NCI-H82 treated with DMSO at 0.1 percent for 48 hours (cell line): ENCODE results near the gene DNAH10.

Experiments
- DNase-seq: peaks from one replicate; lab custom pipeline; 2025; ENCODE audit not compliant: unreplicated experiment; lab: John Stamatoyannopoulos, UW

DNAH10 gene

GRCh38 chr12:123877968-123878367 lies 115.9 kb downstream of the DNAH10 start:
- DNase-seq: no peak

DNA sequence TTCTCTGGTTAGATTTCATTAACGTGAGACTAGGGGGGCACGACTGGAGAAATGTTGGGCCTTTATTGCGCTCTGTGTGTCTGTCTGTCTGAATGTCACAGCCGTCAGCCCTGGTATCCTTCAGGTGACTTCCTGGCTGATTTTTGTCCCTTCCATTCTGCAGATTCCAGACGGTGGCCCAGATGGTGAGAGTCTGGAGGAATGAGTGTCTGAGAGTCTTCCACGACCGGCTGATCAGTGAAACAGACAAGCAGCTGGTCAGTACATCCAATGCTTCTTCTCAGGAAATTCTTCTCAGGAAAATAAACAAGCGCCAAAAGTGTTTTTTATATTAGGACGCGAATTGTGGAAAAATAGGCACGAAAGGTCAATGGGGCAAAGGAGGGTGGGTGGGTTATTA lies 117.0 kb downstream of the DNAH10 start:
- no peak for DNase-seq

- DNase-seq: no peak
Measured at GRCh38 chr12:123879691-123880090, 117.6 kb downstream of the DNAH10 start.

- no peak for DNase-seq
Measured at GRCh38 chr12:123882161-123882705, 120.1 kb downstream of the DNAH10 start.

GRCh38 chr12:123886258-123886657 lies 124.2 kb downstream of the DNAH10 start:
- DNase-seq: no peak

- DNase-seq: no peak
Measured at GRCh38 chr12:123886931-123887582, 125.0 kb downstream of the DNAH10 start.

- no peak for DNase-seq
Measured at GRCh38 chr12:123888989-123889388, 126.9 kb downstream of the DNAH10 start.

DNA sequence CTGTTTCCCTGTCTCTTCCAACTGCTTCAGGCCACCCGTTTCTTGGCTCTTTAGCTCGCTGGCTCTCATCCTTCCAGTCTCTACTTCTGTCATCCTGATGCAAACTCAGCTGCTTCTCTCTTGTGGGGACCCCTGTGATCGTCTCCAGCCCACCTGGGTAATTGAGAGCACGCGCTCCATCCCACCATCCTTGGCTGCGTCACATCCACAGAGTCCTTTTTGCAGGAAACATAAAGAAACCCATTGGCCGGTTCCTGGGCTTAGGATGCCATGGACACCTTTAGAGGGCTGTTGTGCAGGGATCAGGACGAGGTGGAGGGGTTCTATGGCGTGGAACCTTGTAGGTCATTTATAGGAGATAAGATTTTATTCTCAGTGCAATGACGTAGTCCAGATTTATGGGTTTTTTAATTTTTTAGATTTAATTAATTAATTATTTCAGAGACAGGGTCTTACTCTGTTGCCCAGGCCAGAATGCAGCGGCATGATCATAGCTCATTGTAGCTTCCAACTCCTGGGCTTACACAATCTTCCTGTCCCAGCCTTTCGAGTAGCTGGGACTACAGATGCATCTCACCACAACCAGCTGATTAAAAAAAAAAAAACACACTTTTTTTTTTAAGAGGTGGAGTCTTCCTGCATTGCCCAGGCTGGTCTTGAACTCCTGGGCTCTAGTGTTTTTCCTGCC lies 127.9 kb downstream of the DNAH10 start:
- DNase-seq: no peak

DNA sequence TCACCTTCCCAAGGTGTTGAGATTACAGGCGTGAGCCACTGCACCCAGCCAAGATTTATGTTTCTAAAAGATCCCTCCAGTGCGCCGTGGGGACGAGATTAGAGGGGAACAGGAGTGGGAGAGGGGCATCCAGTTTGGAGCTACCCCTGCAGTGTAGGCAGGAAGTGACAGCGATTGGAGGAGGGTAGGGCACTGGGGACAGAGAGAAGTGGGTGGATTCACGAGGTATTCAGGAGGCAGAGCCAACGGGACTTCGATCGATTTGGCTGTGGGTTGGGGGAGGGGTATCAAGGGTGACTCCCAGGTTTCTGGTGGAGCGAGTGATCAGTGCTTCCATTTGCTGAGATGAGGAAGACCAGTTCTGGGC lies 128.4 kb downstream of the DNAH10 start:
- DNase-seq: no peak

GRCh38 chr12:123891011-123891410 lies 128.9 kb downstream of the DNAH10 start:
- DNase-seq: no peak

- no peak for DNase-seq
Measured at GRCh38 chr12:123891516-123892179, 129.5 kb downstream of the DNAH10 start.

- DNase-seq: no peak
Measured at GRCh38 chr12:123892180-123892559, 130.1 kb downstream of the DNAH10 start.

DNA sequence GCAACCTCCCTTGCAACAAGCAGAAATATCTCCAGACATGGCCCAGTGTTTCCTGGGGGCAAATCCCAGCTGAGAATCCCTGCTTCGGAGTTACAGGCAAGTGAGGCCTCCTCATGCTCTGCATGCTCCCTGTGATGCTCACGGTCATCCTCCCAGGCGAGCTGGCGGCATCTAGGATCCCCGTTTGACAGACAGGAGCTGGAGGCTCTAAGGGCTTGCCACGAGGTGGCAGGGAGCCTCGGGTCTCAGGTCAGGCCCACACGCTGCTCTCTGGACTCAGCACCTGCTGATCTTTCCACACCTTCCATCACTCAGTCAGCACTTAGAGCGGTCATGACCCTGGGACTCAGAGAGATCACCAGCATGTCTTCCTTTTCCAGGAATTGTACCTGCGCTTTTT lies 130.8 kb downstream of the DNAH10 start:
- no peak for DNase-seq

DNA sequence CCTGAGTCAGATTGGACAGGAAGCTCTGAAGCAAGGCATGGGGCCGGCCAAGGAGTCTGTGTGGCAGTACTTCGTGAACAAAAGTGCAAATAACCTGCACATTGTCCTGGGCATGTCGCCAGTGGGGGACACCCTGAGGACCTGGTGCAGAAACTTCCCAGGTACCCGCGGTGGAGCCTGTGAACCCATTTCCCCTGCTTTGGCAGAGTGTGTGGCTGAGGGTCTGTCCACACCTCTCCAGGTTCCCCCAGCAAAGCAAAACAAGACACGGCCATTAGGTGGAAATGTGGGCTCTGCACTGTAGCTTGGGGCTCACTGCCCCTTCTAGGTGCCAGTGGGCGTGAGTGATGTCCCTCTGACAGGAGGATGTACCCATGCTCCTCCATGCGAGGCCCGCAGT lies 131.2 kb downstream of the DNAH10 start:
- no peak for DNase-seq

DNA sequence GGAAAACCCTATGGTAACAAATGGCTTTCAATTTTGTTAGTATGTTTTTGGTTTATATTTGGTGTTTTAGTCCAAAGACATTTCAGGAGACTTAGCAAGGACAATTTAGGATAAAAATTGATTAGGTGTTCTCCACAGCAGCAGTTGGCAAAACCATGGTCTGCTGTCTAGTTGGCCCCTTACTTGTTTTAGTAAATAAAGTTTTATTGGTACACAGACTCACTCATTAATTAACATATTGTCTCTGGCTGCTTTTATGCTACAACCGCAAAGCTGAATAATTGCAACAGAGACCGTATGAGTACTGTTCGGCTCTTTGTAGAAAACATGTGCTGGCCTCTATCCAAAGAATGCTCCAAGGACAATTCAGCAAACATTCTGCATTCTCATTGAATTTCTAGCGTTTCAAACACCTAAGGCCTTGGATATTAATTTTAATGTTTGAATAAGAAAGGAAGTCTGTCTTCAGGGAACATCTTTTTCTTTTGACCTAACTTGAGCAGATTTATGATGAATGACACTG lies 132.8 kb downstream of the DNAH10 start:
- no peak for DNase-seq

DNA sequence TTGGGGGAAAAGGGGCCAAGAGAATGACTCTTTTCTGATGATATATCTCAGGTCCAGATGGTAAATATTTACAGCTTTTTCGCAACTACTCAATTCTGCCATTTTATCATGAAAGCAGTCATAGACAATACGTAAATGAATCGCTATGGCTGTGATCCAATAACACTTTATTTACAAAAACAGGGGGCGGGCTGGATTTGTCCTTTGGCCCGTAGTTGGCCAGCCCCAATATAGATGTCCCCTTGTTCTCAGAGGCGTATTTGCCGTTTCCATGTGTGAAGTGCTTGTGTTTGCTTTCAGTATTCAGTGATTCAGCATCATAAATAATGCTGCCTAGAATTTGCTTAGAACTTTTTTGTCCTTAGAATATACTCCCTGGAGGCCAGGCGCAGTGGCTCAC lies 133.3 kb downstream of the DNAH10 start:
- DNase-seq: no peak

GRCh38 chr12:123896767-123897166 lies 134.7 kb downstream of the DNAH10 start:
- no peak for DNase-seq

DNA sequence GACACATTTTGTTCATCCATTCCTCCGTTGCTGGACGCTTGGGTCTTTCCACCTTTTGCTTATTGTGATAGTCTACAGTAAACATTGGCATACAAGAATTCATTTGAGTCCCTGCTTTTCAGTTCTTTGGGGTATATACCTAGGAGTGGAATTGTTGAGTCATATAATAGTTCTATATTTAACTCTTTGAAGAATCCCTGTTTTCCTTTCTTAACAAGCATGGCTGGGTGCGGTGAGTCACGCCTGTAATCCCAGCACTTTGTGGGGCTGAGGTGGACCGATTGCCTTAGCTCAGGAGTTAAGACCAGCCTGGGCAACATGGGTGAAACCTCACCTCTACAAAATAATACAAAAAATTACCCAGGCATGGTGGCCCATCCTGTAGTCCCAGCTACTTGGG lies 135.1 kb downstream of the DNAH10 start:
- no peak for DNase-seq

DNA sequence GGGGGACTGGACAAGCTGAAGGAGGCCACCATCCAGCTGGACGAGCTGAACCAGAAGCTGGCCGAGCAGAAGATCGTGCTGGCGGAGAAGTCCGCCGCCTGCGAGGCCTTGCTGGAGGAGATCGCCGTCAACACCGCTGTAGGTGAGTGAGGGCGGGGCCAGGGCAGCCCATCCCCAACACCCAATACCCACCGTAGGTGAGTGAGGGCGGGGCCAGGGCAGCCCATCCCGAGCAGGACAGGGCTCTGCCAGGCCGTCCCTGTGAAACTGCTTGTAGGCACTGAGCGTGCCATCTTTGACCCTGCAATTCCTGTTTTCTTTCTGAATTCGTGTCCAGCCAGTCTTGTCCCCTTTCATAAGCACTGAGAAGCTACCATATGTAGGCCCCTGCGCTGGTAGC lies 136.6 kb downstream of the DNAH10 start:
- DNase-seq: no peak

DNA sequence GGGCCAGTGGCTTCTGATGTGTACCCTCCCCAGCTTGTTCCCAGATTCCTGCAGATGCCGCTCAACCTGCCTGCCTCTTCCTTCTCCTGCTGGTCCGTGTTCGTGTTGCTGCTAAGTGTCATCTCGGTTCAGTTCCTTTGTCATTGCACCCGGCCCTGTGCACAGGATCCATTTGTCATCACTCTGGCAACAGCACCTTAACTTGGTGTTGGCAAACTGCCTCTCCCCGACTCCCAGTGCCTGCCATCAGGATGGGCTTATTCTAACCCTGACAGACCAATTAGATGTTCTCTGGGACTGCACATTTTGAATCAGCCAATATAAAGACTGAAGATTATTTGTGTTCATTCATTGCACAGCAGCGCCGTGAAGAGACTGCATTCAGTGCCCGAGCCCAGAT lies 137.3 kb downstream of the DNAH10 start:
- no peak for DNase-seq

DNA sequence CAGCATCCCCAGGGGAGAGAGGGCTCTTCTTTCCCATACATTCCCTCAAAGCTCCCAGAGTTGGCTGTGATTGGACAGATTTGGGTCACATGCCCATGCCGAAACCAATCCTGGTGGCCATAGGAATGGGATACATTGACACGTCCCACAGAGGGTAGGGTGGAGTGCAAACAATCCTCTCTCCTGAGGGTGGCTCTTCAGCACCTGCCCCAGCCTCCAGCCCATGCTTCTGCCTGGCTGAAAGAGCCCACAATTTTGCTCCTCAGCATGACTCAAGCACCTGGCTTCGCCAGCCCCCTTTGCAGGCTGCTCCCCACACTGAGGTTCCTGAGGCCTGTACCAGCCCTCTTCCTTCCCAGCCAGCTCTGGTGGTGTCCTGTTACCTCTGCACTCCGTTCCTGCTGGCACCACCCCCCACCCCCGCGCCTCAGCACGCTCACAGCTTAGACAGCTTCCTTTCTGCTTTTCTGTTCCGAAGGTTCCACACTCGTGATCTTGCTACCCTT lies 138.8 kb downstream of the DNAH10 start:
- DNase-seq: no peak

DNA sequence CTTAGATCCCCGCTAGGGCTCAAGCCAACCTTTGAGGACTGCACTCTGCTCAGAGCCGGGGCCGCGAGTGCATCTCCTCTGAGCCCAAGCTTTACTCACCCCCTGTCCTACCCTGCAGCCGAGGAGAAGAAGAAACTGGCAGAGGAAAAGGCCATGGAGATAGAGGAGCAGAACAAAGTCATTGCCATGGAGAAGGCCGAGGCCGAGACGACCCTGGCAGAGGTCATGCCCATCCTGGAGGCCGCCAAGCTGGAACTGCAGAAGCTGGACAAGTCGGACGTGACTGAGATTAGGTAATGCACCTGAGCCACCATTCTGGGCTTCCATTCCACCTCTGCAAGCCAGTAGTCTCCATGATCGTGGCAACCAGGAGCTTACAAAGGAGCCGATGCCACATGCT lies 140.7 kb downstream of the DNAH10 start:
- no peak for DNase-seq
